Sigmoid colon (tissue), 7 donors: ENCODE measurements around the gene MPV17L2. TPM values are rescaled to one million over a fixed set of nuclear protein-coding genes. Genes with fewer than 3 reads are reported as not detected.

Experiments used
- DNase-seq: peaks from one replicate; pipeline ENCODE4 v3.0.0-alpha.2; 2019
- H3K27ac ChIP-seq, 4 donors: fragments of 200-600 bp; sonication (generic); one replicate each; pipeline ENCODE4 v1.5.1; 2016 to 2019; ENCODE audit warnings: mild to moderate bottlenecking in 1 of 4
- H3K27me3 ChIP-seq, 3 donors: fragments of 200-600 bp; sonication (generic); one replicate each; pipeline ENCODE4 v1.5.1; 2019; ENCODE audit warnings: mild to moderate bottlenecking in 1 of 3
- H3K36me3 ChIP-seq, 4 donors: fragments of 200-600 bp; sonication (generic); one replicate each; pipeline ENCODE4 v1.5.1; 2016 to 2019
- H3K4me1 ChIP-seq, 4 donors: fragments of 200-600 bp; sonication (generic); one replicate each; pipeline ENCODE4 v1.5.1; 2017 to 2019
- H3K4me3 ChIP-seq, 4 donors: fragments of 200-600 bp; sonication (generic); one replicate each; pipeline ENCODE4 v1.5.1; 2017 to 2019; ENCODE audit warnings: mild to moderate bottlenecking in 2 of 4, moderate library complexity in 1 of 4
- H3K9me3 ChIP-seq, 4 donors: fragments of 200-600 bp in 3 of 4; sonication (generic) in 3 of 4; one replicate each; pipeline versions ENCODE4 v1.5.1 to v1.6.1; 2013 to 2019
- EP300 ChIP-seq, 4 donors: sonication (generic); formaldehyde crosslinking; IDR thresholded peaks; one replicate each; pipeline ENCODE4 v1.6.1; 2017; ENCODE audit warnings: antibody characterized with exemption in 4 of 4
- POLR2A ChIP-seq, 2 donors: fragments of 450-650 bp; IDR thresholded peaks; one replicate each; pipeline ENCODE4 v1.6.1; 2016; ENCODE audit warnings: antibody characterized with exemption in 2 of 2, mild to moderate bottlenecking in 2 of 2, moderate library complexity in 2 of 2
- POLR2AphosphoS5 ChIP-seq, 4 donors: sonication (generic); formaldehyde crosslinking; IDR thresholded peaks; one replicate each; pipeline ENCODE4 v1.6.1; 2017; ENCODE audit warnings: antibody characterized with exemption in 4 of 4
- WGBS, 2 donors: extraction: QIAGEN DNeasy Blood & Tissue Kit; methylation state at CpG; one replicate each; pipeline ENCODE4 v1.1.7; 2013; 5-methylcytosine and 5-hydroxymethylcytosine counted together
- intact Hi-C: fragments of 100-400 bp; cut with DNase I; formaldehyde crosslinking; loops from one replicate; pipeline ENCODE4 v1.15.1; 2023
- polyA plus RNA-seq, 3 donors: library from polyadenylated mRNA; stranded (reverse); fragments of 200-250 nt; gene quantifications; one replicate each; pipeline ENCODE4 v1.2.3, GENCODE V29; 2013
- total RNA-seq, 4 donors: library from RNA; depleted of rRNA; stranded (reverse); fragments of >200 nt; gene quantifications; one replicate each; pipeline ENCODE4 v1.1.0, GENCODE V29; 2016
- TF ChIP-seq, protein P1 (sequence below), 4 experiments: fragments of 450-650 bp in 3 of 4; fragments of 200-600 bp in 1 of 4; IDR thresholded peaks; one replicate each; pipeline ENCODE4 v1.5.1; 2016 to 2019; ENCODE audit warnings: antibody characterized with exemption in 4 of 4, mild to moderate bottlenecking in 3 of 4, moderate library complexity in 2 of 4
- donor health status: healthy with polysubstance abuse.
- donor health status: Bipolar disorder and iron deficiency.
- donor health status: healthy.

Gene MPV17L2
- total and polyA plus RNA-seq, 7 donors = 9.0 to 37.3 (median 18.9) TPM

- TF ChIP-seq POLR2AphosphoS5 (IDR thresholded peaks at IDR 0.05) (peak in 3 of 4 donors; percentile 19 to 52 (median 37)), EP300 (IDR thresholded peaks at IDR 0.05) (no peak), POLR2A (IDR thresholded peaks at IDR 0.05) (no peak)
- TF ChIP-seq, protein P1, sequence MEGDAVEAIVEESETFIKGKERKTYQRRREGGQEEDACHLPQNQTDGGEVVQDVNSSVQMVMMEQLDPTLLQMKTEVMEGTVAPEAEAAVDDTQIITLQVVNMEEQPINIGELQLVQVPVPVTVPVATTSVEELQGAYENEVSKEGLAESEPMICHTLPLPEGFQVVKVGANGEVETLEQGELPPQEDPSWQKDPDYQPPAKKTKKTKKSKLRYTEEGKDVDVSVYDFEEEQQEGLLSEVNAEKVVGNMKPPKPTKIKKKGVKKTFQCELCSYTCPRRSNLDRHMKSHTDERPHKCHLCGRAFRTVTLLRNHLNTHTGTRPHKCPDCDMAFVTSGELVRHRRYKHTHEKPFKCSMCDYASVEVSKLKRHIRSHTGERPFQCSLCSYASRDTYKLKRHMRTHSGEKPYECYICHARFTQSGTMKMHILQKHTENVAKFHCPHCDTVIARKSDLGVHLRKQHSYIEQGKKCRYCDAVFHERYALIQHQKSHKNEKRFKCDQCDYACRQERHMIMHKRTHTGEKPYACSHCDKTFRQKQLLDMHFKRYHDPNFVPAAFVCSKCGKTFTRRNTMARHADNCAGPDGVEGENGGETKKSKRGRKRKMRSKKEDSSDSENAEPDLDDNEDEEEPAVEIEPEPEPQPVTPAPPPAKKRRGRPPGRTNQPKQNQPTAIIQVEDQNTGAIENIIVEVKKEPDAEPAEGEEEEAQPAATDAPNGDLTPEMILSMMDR (IDR thresholded peaks at IDR 0.05) = peak; percentile 52 to 74 (median 60)
- Histone ChIP-seq H3K27me3 (no peaks in the 10 kb centered on the region), H3K36me3 (peaks cover 0 to 10% (median 6%) of the 10 kb centered on the region in 4 donors), H3K4me3 (peak overlapping the region; percentile 41 to 94 (median 85)), H3K4me1 (peaks cover 0 to 49% (median 43%) of the 10 kb centered on the region in 4 donors), H3K9me3 (no peaks in the 10 kb centered on the region), H3K27ac (peak overlapping the region; percentile 87 to 98 (median 95))
- intact Hi-C loops = loop anchor here (2.0 to 5.0 kb wide), 2 partner anchors 34 to 40 kb away; partner anchors contain the start of gene MPV17L2
- DNase-seq = peak; percentile 98
- 0% methylated on average over 22 of the region's 22 CpGs for WGBS, 2 donors
Measured at GRCh38 chr19:18152442-18152816, 40.6 kb upstream of the MPV17L2 start.

DNA sequence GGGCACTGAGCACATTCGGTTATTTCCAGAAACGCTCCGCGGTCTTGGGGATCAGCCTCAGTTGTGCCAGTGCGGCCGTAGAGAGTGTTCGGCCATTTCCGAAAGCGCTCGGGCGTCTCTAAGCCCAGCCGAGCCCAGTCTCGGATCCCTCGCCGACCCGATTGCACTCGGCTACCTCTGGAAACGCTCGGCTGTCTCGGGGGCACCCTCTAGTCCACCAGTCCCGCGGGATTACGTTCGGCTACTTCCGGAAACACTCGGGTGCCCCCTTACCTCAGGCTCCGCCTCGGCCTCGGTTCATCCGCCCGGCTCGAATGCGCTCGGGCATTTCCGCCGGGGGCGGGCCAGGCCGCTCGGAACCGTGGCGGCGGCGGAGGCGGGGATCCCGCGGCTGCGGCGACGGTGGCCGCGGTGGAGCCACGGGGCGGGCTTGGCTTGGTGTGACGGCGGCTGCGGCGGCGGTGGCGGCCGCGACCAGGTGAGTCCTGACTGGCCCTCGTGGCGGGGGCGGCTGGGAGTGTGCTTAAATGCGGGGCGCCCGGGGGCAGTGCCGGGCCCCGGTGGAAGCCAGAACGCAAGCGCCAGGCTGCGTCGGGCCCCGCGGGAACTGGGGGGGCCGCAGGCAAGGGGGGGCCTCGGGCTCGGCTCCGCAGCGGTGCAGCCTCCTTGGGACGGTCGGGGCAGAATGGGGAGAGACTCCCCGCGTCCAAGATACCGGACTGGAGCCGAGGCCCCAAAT lies 40.0 kb upstream of the MPV17L2 start, which contains the start of gene PIK3R2:
TSS of gene PIK3R2 (plus strand) at position 347 of the 739 bp plus-strand sequence. CDS start 2,717 bp downstream, outside the sequence.
- H3K27me3 ChIP-seq = no peaks in the 10 kb centered on the region
- WGBS, 2 donors = 0 to 1% methylated on average over 86 of the region's 86 CpGs
- H3K4me1 ChIP-seq = peaks cover 0 to 55% (median 48%) of the 10 kb centered on the region in 4 donors
- H3K36me3 ChIP-seq = peaks cover 0 to 8% (median 6%) of the 10 kb centered on the region in 4 donors
- H3K4me3 ChIP-seq = peak within 1 kb of the TSS; percentile 77 to 94 (median 85)
- no peaks in the 10 kb centered on the region for H3K9me3 ChIP-seq
- peak within 1 kb of the TSS; percentile 87 to 98 (median 95) for H3K27ac ChIP-seq
- TF ChIP-seq, protein P1 (IDR thresholded peaks at IDR 0.05) = no peak
- TF ChIP-seq EP300 (IDR thresholded peaks at IDR 0.05) (no peak), POLR2A (IDR thresholded peaks at IDR 0.05) (peak in 1 of 2 donors; percentile 13), POLR2AphosphoS5 (IDR thresholded peaks at IDR 0.05) (peak in 3 of 4 donors; percentile 34 to 79 (median 66))
- intact Hi-C loops = loop anchor here (2.0 to 5.0 kb wide), 2 partner anchors 34 to 39 kb away; partner anchors contain the start of gene MPV17L2
- peak; percentile 100 for DNase-seq

DNA sequence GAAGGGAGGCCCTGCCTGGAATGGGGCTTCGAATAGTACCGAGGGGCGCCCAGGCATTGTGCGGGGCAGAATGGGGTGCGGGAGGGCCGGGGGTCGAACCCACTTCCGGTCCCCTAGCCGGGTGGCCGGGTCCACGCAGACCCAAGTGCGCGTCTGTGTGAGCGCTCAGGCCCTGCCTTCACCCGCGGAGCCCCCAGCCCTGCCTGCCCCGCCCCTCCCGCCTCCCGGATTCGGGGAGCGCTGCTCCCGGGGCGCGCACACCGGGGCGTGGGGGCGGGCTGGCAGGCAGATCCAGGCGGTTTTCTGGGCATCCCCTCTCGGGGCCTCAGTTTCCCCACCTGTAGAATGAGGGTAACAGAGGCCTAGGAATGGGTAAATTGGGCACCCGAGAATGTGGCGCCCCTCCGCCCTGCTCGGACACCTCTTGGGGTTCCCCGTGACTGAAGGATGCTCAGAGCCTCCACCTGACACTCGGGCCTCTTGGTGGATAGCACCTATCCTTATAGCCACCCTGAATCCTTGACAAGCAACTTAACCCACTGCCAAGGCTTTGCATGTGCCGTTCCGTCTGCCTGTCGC lies 39.4 kb upstream of the MPV17L2 start:
- Histone ChIP-seq H3K36me3 (peaks cover 0 to 8% (median 6%) of the 10 kb centered on the region in 4 donors), H3K9me3 (no peaks in the 10 kb centered on the region), H3K27me3 (no peaks in the 10 kb centered on the region), H3K27ac (peak overlapping the region; percentile 87 to 98 (median 95)), H3K4me3 (peak overlapping the region; percentile 77 to 94 (median 85)), H3K4me1 (peaks cover 0 to 56% (median 48%) of the 10 kb centered on the region in 4 donors)
- WGBS, 2 donors = 1 to 4% methylated on average over 38 of the region's 38 CpGs
- intact Hi-C loops = loop anchor here (2.0 to 5.0 kb wide), 2 partner anchors 35 to 39 kb away; partner anchors contain the start of gene MPV17L2
- TF ChIP-seq POLR2AphosphoS5 (IDR thresholded peaks at IDR 0.05) = no peak
- TF ChIP-seq EP300 (IDR thresholded peaks at IDR 0.05) = no peak
- TF ChIP-seq, protein P1 (IDR thresholded peaks at IDR 0.05) = no peak
- no peak for TF ChIP-seq POLR2A (IDR thresholded peaks at IDR 0.05)
- no peak for DNase-seq

DNA sequence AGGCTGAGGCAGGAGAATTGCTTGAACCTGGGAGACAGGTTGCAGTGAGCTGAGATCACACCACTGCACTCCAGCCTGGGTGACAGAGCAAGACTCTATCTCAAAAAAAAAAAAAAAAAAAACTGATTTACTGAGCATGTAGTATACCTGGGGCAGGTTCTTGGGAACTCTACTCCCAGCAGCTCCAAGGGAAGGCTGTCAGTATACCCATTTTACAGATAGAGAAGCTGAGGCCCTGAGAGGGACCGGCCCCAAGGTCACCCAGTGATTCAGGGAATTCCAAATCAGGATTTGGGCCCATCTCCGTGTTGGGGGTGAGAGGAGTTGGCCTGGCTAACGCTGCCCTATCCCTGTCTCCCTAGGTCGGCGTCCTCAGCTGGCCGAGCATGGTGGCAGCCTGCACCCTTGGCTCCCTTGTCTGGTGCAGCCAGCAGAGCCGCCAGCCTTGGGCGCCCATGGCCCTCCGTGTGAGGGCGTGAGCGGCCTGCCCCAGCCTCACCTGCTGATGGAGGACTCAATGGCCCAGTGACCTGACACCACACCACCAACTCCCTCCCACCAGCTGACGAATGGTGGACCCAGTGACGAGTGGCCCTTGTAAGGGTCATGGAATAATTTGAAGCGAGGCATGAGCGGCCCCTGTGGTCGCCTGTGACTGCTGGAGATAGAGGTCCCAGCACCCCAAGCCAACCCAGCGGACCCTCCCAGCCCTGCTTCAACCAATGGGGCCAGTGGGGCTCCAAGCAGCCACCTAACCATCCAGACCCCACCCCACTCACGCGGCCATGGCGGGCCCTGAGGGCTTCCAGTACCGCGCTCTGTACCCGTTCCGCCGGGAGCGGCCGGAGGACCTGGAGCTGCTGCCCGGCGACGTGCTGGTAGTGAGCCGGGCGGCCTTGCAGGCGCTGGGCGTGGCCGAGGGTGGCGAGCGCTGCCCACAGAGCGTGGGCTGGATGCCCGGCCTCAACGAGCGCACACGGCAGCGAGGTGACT lies 37.6 kb upstream of the MPV17L2 start:
- TF ChIP-seq EP300 (IDR thresholded peaks at IDR 0.05) = no peak
- no peak for TF ChIP-seq POLR2AphosphoS5 (IDR thresholded peaks at IDR 0.05)
- TF ChIP-seq, protein P1 (IDR thresholded peaks at IDR 0.05) = no peak
- no peak for TF ChIP-seq POLR2A (IDR thresholded peaks at IDR 0.05)
- H3K36me3 ChIP-seq = peaks cover 0 to 8% (median 6%) of the 10 kb centered on the region in 4 donors
- no peak overlapping the region for H3K4me3 ChIP-seq
- no peaks in the 10 kb centered on the region for H3K9me3 ChIP-seq
- 47 to 90% methylated on average over 43 of the region's 43 CpGs for WGBS, 2 donors
- peak overlapping the region in 3 of 4 donors; percentile 69 to 97 (median 83) for H3K27ac ChIP-seq
- H3K4me1 ChIP-seq = peaks cover 0 to 57% (median 50%) of the 10 kb centered on the region in 4 donors
- no peaks in the 10 kb centered on the region for H3K27me3 ChIP-seq
- intact Hi-C loops = no loop called here
- DNase-seq = no peak
